Measurements from ENCODE around the gene LMO3.

DNA sequence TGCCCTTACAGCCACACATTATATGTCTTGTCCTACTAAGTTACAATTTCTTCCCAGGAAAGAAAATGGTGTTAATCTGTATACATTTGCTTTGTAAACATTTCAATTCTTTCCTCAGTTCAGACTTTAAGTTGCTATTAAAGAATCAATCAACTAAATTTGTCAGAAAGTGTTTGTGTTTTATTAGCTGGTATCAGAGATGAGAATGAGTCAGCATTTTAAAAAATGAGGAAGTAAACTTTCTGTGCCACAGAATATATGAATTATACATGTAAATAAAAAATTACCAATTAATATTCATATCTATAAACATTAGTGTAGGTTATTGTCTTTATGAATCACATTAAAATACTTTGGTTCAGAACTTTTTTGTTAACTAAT is 82.0 kb downstream of the LMO3 start:
- TF ChIP-seq, protein P1, sequence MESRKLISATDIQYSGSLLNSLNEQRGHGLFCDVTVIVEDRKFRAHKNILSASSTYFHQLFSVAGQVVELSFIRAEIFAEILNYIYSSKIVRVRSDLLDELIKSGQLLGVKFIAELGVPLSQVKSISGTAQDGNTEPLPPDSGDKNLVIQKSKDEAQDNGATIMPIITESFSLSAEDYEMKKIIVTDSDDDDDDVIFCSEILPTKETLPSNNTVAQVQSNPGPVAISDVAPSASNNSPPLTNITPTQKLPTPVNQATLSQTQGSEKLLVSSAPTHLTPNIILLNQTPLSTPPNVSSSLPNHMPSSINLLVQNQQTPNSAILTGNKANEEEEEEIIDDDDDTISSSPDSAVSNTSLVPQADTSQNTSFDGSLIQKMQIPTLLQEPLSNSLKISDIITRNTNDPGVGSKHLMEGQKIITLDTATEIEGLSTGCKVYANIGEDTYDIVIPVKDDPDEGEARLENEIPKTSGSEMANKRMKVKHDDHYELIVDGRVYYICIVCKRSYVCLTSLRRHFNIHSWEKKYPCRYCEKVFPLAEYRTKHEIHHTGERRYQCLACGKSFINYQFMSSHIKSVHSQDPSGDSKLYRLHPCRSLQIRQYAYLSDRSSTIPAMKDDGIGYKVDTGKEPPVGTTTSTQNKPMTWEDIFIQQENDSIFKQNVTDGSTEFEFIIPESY (IDR thresholded peaks at IDR 0.05), result no peak
- TF ChIP-seq CTCF (IDR thresholded peaks at IDR 0.05; ENCODE audit: low read depth, low read length, missing input control), result no peak
- TF ChIP-seq SP1 (IDR thresholded peaks at IDR 0.05), result no peak
- no peak for TF ChIP-seq MAX (IDR thresholded peaks at IDR 0.05)
- no peak for TF ChIP-seq JUND (IDR thresholded peaks at IDR 0.05)
- no peak for TF ChIP-seq GABPA (IDR thresholded peaks at IDR 0.05 in 1 of 2, conservative IDR thresholded peaks at IDR 0.05 in 1 of 2)

Data from liver (tissue), 3 donors.